ENCODE results near the gene CYP4V2.
"Not testable (repeated sequence)": the region's sequence is repeated elsewhere in the genome, so short reads cannot be mapped to it uniquely, and the experiment has no call there.

The CYP4V2 gene

DNA sequence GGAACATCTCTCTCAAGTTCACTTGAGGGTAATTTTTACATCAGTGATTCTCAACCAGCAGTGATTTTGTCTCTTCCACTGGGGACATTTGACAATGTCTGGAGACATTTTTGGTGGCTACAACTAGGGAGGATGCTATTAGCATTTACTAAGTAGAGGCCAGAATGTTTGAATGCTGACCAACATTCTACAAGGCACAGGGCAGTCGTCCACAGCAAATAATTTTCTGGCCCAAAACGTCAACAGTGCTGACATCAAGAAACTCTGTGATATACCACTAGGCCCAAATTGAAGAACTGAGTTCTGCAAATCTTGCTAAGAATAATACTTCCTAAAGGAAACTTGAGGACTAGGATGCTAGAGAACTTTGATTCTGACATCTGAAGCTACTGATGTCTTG is 43.0 kb downstream of the CYP4V2 start:
- no peak for DNase-seq (ENCODE audit: low read depth)

DNA sequence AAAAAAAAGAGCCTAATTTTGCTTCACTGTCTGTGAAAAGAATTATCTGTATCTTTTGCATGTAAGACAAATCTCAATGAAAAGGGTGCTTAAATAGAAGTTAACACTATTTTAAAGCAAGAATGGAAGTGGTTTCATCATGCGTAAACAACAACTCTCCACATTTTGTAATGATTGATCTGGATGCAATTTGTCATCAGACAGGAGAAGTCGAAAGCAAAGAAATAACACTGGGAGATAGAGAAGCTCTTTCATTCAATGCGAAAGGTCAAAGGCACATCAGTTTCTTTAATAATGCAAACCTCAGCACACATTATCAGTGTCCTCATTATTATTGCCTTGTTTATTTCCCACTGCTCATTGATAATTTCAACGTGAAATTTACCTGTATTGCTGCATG is 44.8 kb downstream of the CYP4V2 start:
- DNase-seq (ENCODE audit: low read depth), result no peak

DNA sequence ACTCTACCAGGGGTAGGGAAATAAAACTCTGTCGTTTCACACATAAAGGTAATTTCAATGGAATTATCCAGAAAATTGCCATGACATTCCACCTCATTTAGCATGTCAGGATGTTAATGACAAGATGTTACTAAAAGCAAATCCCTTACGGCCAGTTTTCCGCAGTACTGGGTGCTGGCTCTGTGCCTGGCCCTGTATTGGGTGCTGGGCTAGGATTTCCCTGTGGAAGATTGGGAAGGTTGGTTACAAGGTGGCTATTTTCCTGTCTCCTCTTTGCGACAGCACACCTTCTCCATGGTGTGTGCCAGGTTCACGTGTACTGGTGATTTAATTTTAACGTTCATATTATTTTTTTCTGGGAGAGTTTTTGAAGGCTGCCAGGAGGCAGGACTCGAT is 49.1 kb downstream of the CYP4V2 start:
- DNase-seq (ENCODE audit: low read depth), result no peak

DNA sequence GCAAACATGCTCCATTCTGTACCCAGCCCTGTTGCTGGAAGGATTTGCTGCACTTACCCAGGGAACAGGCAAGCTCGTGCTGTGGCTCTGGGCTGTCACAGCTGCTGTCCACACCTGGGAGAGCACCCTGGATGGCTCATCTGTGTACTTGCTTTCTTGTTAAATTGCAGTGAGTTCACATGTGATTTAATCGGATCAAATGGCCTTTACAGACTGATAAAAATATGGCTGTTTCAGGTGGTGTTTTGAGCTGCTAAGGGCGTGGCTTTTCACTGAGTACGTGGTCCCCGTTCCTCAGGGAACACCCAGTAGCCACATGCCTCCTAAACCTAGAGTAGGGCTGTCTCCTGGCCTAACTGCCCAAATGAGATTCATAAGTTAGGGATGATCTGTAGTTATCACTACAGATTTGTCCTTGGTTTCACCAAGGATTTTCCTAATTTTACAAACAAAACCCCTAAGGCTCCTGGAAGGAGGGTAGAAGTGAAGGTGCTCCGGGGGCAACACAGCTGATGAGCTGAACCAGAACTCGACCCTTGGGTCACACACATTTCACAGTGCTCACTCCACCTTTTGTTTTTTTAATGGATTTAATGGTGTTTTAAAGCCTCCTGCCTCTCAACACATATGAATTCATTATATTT is 49.6 kb downstream of the CYP4V2 start:
- no peak for DNase-seq (ENCODE audit: low read depth)

DNA sequence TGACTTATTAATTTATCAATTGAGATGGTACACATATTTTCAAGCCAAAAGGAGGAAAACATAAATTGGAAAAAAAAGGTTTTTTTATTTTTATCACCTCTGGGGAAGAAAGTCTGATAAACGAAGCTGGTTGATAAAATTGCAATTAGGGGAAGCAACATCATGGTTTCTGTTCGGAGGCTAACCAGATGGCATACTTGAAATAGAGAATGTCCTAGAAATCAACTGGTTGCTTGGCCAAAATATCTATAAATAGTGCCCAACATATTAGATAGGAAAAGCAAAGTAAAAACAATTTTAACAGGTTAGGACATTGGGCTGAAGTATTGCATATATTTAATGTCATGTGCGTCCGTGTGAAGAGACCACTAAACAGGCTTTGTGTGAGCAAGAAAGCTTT is 50.2 kb downstream of the CYP4V2 start:
- DNase-seq (ENCODE audit: low read depth), result no peak

DNA sequence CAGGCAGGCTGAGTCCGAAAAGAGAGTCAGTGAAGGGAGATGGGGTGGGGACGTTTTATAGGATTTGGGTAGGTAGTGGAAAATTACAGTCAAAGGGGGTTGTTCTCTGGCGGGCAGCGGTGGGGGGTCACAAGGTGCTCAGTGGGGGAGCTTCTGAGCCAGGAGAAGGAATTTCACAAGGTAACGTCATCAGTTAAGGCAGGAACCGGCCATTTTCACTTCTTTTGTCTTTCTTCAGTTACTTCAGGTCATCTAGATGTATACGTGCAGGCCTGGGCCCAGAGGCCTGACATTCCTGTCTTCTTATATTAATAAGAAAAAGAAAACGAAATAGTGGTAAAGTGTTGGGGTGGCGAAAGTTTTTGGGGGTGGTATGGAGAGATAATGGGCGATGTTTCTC is 50.7 kb downstream of the CYP4V2 start:
- not testable (repeated sequence) for DNase-seq (ENCODE audit: low read depth)

DNA sequence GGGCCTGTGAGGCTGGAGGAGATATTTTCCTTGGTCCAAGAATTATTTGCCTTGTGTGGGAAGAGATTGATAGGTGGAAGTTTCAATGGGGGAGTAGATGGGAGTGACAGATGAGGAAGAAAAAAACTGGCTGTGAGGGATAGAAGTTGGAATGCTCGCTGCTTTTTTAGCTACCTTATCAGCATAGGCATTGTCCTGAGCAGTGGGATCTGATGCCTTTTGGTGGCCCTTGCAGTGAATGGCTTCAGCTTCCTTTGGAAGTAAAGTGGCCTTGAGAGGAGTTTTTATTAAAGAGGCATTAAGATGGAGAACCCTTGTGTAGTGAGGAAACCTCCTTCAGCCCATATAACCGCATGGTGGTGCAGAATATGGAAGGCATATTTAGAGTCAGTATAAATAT is 52.0 kb downstream of the CYP4V2 start:
- no peak for DNase-seq (ENCODE audit: low read depth)

DNA sequence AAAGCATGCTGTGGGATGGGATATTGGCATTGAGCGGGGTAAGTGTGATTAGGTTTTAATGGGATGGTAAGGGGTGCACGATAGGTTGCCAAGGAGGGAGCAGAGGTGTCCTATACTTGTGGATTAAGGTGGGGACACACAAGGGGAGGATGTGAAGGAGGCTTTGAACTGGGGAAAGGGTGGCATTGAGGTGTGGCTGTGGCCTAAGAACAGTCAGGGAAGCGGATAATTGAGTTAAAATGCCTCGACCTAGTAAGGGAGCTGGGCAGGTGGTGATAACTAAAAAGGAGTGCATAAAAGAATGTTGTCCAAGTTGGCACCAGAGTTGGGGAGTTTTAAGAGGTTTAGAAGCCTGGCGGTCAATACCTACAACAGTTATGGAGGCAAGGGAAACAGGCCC is 53.5 kb downstream of the CYP4V2 start:
- DNase-seq (ENCODE audit: low read depth), result no peak

DNA sequence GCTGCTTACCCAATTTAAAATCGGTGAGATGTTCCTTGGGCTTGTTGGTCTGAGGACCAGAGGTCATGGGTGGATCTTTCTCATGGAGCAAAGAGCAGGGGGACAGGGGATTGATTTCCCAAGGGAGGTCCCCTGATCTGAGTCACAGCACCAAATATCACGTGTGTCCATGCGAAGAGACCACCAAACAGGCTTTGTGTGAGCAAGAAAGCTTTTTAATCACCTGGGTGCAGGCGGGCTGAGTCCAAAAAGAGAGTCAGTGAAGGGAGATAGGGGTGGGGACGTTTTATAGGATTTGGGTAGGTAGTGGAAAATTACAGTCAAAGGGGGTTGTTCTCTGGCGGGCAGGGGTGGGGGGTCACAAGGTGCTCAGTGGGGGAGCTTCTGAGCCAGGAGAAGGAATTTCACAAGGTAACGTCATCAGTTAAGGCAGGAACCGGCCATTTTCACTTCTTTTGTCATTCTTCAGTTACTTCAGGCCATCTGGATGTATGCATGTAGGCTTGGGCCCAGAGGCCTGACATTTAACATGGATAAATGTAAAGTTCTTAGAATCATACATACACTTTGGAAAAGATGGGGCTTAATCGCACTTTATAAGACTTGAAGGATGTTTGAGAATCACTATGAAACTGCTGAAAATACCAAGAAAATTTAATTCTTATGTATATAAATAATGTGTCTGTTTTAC is 55.8 kb downstream of the CYP4V2 start:
- DNase-seq (ENCODE audit: low read depth), result not testable (repeated sequence)

DNA sequence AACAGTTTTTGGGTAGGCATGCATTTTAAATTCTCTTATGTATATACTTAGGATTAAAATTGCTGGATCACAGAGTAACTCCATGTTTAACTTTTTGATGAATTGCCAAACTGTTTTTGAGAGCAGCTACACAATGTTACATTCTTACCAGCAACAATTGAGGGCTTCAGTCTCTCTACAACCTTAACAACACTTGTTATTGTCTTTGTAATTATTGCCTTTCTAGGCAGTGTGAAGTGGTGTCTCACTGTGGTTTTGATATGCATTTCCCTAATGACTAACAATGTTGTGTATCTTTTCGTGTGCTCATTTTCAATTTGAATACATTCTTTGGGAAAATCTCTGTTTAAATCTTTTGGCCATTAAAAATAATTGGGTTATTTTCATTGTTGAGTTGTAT is 57.3 kb downstream of the CYP4V2 start:
- DNase-seq (ENCODE audit: low read depth), result no peak

DNA sequence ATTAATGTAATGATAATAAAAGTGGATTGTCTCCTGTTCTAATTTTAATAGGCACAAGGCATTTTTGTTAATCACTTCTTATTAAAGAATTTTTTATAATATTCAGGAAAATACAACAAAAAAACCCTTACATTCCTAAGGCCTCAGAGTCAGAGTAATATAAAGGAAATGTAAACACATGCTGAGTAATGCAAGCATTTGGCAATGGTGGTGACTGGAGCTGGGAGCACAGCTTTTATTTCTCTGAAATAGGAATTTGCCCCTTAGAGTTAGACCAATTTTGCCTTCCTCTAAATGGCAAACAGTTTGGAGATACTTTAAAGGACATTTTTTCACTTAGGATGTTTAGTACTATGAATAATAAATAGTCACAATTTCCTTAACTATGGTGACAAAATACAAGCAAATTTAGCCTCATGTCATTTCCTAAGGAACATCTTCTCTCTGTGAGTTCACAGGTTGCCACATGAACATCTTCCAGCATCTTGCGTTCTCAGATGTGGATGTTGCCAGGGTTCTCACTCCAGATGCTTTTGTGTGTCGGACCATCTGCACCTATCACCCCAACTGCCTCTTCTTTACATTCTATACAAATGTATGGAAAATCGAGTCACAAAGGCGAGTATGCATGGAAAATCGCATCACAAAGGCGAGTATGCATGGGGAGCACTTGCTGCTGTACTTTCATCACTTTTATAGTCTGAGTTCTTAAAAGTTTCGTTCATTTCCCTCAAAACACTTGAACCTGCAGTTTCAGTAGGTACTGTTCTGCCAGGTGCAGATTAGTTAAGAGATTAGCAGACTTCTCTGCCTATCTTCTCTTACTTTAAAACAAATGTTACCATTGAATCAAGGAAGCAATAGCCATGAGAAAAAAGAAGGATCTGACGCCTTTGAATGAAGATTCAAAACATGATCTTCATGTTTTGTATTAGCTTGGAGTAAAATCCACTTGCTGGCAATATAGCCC is 58.7 kb downstream of the CYP4V2 start:
- DNase-seq (ENCODE audit: low read depth), result no peak

DNA sequence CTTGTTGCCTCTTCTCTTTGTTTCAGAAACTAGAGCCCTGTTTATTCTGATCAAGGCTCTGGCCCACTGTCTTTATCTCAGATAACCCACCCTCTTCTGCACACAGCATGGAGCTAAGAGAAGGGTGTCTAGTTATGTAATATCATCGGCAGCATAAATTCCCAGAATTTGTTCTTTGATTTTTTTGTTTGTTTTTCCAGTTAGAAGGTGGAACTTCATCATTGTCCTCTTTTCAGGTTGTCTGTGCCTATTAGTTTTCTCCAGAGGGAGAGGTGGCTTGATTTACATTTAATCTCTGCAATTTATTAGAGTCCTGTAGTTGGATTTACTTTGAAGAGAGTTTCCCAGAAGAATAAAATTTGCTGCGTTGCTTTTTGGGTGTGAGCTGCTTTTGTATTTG is 59.4 kb downstream of the CYP4V2 start:
- no peak for DNase-seq (ENCODE audit: low read depth)

DNA sequence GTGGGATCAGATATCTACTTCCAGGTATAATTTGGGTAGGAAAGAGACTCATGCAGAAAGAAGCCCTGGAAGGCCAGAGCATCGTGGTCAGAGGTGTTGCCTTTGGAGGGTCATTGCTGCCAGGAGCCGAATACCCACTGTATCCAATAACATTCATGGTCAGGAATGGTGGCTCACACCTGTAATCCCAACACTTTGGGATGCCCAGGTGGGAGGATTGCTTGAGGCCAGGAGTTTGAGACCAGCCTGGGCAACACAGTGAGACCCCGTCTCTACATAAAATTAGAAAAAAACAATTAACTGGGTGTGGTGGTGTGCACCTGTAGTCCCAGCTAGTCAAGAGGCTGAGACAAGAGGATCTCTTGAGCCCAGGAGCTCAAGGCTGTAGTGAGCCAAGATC is 63.8 kb downstream of the CYP4V2 start:
- DNase-seq (ENCODE audit: low read depth), result no peak

DNA sequence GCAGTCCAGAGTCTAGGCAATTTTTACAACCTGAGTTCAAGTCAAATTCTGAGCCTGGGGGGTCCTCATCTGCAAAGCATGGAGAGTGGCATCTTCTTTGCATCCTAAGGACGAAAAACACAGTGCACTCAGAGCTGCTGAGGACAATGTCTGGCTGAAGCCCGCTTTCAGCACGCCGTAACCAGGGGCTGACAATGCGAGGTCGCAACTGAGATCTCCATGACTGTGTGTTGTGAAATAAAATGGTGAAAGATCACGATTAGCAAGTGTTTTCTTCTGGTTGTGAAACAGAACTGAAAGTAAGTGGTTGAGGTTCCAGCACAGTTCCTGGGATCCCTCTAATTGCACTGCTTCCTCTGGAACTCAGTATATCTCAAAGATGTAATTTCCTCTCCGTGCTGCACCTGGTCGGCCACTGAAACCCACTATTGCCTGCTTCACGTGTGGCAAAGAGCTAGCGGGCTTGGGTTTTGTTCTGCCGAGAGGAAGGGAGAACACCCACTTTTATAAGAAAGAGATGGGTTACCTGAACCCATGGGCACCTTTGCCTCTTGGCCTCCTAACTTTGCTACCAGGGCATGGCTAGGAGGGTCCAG is 66.9 kb downstream of the CYP4V2 start:
- no peak for DNase-seq (ENCODE audit: low read depth)

DNA sequence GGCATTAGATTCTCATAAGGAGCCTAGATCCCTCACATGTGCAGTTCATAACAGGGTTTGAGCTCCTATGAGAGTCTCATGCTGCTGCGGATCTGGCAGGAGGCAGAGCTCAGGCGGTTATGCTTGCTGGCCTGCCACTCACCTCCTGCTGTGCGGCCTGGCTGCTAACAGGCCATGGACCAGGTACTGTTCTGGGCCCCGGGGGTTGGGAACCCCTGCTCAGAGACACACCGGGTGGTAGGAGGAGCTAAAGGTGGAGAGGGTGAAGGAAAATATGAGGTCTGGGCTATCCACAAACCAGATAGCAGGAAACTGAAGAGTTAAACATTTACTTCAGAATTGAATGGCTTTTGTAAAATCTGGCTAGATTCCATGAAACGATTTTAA is 68.7 kb downstream of the CYP4V2 start:
- DNase-seq (ENCODE audit: low read depth), result no peak
